CD8-positive, alpha-beta memory T cell (primary cell): ENCODE results near the gene CLCN2. TPM values are rescaled to one million over a fixed set of nuclear protein-coding genes. Genes with fewer than 3 reads are reported as not detected.
A peak's percentile ranks its signal among the peaks of the same experiment; 100 is the strongest.

Experiments used
- CTCF ChIA-PET: fragments of 350-600 bp; sonication (Branson Sonifier 250); formaldehyde crosslinking; loops from one replicate; lab custom pipeline; 2021; ENCODE audit warnings: antibody characterized with exemption; lab: Charles Lee
- POLR2A ChIA-PET: fragments of 350-600 bp; sonication (Branson Sonifier 250); formaldehyde crosslinking; loops from one replicate; lab custom pipeline; 2021; ENCODE audit warnings: antibody characterized with exemption; lab: Charles Lee
- DNase-seq, 5 donors: peaks; one replicate each; pipeline versions ENCODE4 v3.0.0 to v3.0.0-alpha.2; 2020 to 2022; ENCODE audit warnings: mixed read lengths in 1 of 5
- H3K27ac ChIP-seq: one replicate; pipeline ENCODE4 v1.7.0; 2013; ENCODE audit warnings: low read depth, mild to moderate bottlenecking, low read length, moderate library complexity
- H3K27me3 ChIP-seq: 2 replicates; pipeline ENCODE4 v1.7.0; 2013; ENCODE audit warnings: low read length, mild to moderate bottlenecking; ENCODE audit not compliant: insufficient read depth, poor library complexity, severe bottlenecking
- H3K36me3 ChIP-seq: 2 replicates; pipeline ENCODE4 v1.7.0; 2013; ENCODE audit warnings: mild to moderate bottlenecking, low read length, moderate library complexity; ENCODE audit not compliant: insufficient read depth
- H3K4me1 ChIP-seq: 2 replicates; pipeline ENCODE4 v1.7.0; 2013; ENCODE audit warnings: mild to moderate bottlenecking, low read length, moderate library complexity; ENCODE audit not compliant: insufficient read depth
- H3K4me3 ChIP-seq: 2 replicates; pipeline ENCODE4 v1.7.0; 2013; ENCODE audit warnings: mild to moderate bottlenecking, low read length
- H3K9me3 ChIP-seq: 2 replicates; pipeline ENCODE4 v1.7.0; 2013; ENCODE audit warnings: mild to moderate bottlenecking, low read length
- H3K27ac Mint-ChIP-seq, 8 donors: one replicate each; pipeline ENCODE4 v1.8.0; 2020 to 2021; ENCODE audit warnings: mixed read lengths in 8 of 8, mild to moderate bottlenecking in 6 of 8, inconsistent platforms in 3 of 8, moderate library complexity in 3 of 8
- H3K27me3 Mint-ChIP-seq, 2 donors: one replicate each; pipeline ENCODE4 v1.8.0; 2020 to 2021; ENCODE audit warnings: mixed read lengths in 2 of 2, mild to moderate bottlenecking in 1 of 2, moderate library complexity in 1 of 2
- H3K36me3 Mint-ChIP-seq, 3 donors: one replicate each; pipeline ENCODE4 v1.8.0; 2020 to 2021; ENCODE audit warnings: mixed read lengths in 3 of 3, inconsistent platforms in 1 of 3, mild to moderate bottlenecking in 1 of 3
- H3K4me1 Mint-ChIP-seq, 3 donors: one replicate each; pipeline ENCODE4 v1.8.0; 2020 to 2021; ENCODE audit warnings: mixed read lengths in 3 of 3, inconsistent platforms in 1 of 3, mild to moderate bottlenecking in 1 of 3
- H3K4me3 Mint-ChIP-seq, 7 donors: one replicate each; pipeline ENCODE4 v1.8.0; 2020 to 2021; ENCODE audit warnings: mixed read lengths in 7 of 7, mild to moderate bottlenecking in 6 of 7, moderate library complexity in 4 of 7, inconsistent platforms in 2 of 7
- H3K9me3 Mint-ChIP-seq, 5 donors: one replicate each; pipeline ENCODE4 v1.8.0; 2020 to 2022; ENCODE audit warnings: mixed read lengths in 5 of 5, mild to moderate bottlenecking in 3 of 5, moderate library complexity in 2 of 5, inconsistent platforms in 1 of 5
- polyA plus RNA-seq: library from polyadenylated mRNA; unstranded; fragments of 300-500 nt; fragmentation: Illumina TruSeq; gene quantifications from one replicate; pipeline ENCODE4 v1.2.3, GENCODE V29; 2021
- total RNA-seq, 2 experiments: library from RNA; stranded (reverse); gene quantifications; one replicate each; pipeline ENCODE4 v1.2.3, GENCODE V29; 2021

CLCN2 gene
- total and polyA plus RNA-seq, 3 experiments from 2014 or later, result 0.54 to 7.3 (median 6.3) TPM

DNA sequence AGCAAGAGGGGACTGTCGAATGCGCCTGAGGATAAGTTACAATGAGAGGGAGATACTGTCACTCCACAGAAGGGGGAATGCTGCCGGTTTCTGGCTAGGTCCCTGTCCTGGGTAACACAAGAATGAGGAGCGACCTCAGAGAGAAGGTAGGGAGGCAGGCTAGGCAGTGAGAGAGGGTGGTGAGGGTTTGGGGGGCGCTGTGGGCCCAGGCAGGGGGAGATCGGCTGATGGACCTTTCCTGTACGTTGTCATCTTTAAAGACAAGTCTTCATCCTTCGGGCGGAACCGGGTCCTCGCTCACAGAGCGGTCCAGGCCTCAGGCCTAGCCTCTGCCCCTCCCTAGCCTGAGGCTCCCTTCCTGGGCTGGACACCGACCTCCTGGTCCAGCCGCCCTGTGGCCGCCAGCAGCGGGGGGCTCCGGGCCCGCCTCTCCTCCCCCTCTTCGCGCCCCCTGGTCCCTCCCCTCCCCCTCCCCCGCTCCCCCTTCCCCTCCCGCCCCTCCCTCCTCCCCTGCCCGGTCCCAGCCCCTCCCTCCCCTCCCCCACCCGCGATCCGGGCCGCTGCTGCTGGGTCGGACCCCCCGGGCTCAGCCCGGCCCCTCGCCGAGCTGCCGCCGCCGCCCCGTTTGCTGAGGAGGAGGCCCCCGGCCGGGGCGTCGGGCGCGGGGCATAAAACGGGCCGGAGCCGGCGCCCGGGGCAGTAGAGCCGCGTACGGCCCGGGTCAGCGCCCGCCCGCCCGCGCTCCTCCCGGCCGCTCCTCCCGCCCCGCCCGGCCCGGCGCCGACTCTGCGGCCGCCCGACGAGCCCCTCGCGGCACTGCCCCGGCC is 18.2 kb upstream of the CLCN2 start, which contains the start of gene CHRD:
CHRD (plus strand) TSS at position 697 of the 827 bp plus-strand sequence. CDS start 265 bp downstream, outside the sequence.
- Mint-ChIP-seq H3K9me3 (no peaks in the 10 kb centered on the region), H3K4me3 (peak within 1 kb of the TSS; percentile 74 to 88 (median 78)), H3K36me3 (peaks cover 0 to 2% (median 0%) of the 10 kb centered on the region in 3 donors), H3K27ac (no peak within 1 kb of the TSS), H3K27me3 (peaks cover 48 to 76% of the 10 kb centered on the region in 2 donors), H3K4me1 (peaks cover 5 to 21% (median 9%) of the 10 kb centered on the region in 3 donors)
- ChIA-PET CTCF (interaction anchor here (1.2 to 1.5 kb wide), 2 partner anchors 8 to 16 kb away, joined by 5 read pairs; no protein-coding TSS in a partner anchor), POLR2A (no interaction called here)
- H3K27ac ChIP-seq, result no peak within 1 kb of the TSS
- no peak for DNase-seq
- H3K27me3 ChIP-seq, result peaks cover 33% of the 10 kb centered on the region
- H3K36me3 ChIP-seq, result no peaks in the 10 kb centered on the region
- H3K9me3 ChIP-seq, result no peaks in the 10 kb centered on the region
- H3K4me3 ChIP-seq, result peak within 1 kb of the TSS; percentile 51
- peaks cover 10% of the 10 kb centered on the region for H3K4me1 ChIP-seq

DNA sequence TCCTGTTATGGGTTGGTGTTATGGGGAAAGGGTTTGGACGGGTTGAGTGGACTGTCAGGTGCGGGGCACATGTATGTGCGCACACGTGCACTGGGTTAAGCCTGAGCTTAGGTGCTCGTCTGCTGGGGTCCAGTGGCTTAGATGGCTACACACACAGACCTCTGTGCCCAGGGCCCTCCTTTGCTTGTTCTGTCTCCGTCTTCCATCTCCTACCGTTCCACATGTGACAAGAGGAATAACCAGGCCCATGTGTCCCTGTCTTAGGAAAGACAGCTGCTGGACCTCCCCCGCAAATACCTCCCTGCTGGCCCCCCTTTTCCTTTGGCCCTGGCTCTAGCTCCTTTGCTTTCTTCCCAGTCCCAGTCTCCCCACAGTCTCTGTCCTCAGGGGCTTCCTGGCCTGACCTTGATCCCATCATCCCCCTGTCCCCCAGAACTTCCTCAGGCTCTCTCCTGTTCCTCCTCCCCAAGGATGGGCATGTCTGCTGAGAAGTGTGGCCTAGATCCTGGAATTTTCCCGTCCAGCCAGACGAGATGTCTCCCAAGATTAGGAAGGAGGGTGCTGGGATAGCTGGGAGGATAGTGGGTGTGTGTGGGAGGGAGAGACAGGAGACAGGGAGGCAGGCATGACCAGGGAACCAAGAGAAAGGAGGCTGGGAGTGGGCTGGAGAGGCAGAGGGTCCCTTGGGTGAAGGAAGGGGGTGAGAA is 17.4 kb upstream of the CLCN2 start:
- POLR2A ChIA-PET, result no interaction called here
- Mint-ChIP-seq H3K4me3 (peak overlapping the region; percentile 68 to 88 (median 71)), H3K4me1 (peaks cover 5 to 21% (median 9%) of the 10 kb centered on the region in 3 donors), H3K9me3 (no peaks in the 10 kb centered on the region), H3K36me3 (peaks cover 0 to 2% (median 0%) of the 10 kb centered on the region in 3 donors), H3K27ac (no peak overlapping the region), H3K27me3 (peaks cover 46 to 72% of the 10 kb centered on the region in 2 donors)
- H3K4me3 ChIP-seq, result no peak overlapping the region
- peaks cover 10% of the 10 kb centered on the region for H3K4me1 ChIP-seq
- H3K36me3 ChIP-seq, result no peaks in the 10 kb centered on the region
- no peak for DNase-seq
- no peaks in the 10 kb centered on the region for H3K9me3 ChIP-seq
- no peak overlapping the region for H3K27ac ChIP-seq
- CTCF ChIA-PET, result no interaction called here
- H3K27me3 ChIP-seq, result peaks cover 33% of the 10 kb centered on the region

DNA sequence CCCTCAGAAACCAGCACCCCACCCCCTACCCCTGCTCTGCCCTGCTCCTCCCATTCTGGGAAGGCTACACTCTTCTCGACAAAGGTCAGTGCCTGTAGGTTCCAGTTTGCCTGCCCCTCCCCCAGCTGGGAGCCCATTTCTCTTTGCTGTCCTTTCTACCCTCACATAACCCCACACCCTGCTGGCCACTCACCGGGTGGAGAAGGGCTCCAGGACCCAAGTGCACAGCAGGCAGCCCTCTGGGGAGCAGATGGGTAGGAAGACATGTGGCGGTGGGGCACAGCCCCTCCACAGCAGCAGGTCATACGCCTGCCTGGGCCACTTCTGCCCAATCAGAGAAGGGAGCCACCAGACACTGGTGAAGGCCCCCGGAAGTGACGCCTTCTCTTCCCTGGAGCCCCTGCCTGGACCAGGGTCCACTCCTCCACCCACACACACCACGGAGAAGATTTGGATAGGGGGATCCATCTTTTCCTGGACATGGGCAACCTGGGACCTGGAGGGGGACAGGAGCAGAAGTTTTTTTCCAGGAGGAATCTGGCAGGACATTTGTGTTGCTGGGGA is 16.6 kb upstream of the CLCN2 start, which contains the start of gene THPO:
THPO (minus strand) TSS at position 326 of the 564 bp plus-strand sequence. CDS start 1,948 bp downstream, outside the sequence.
- Mint-ChIP-seq H3K27me3 (peaks cover 40 to 68% of the 10 kb centered on the region in 2 donors), H3K9me3 (no peaks in the 10 kb centered on the region), H3K4me3 (peak within 1 kb of the TSS; percentile 68 to 88 (median 71)), H3K27ac (no peak within 1 kb of the TSS), H3K36me3 (peaks cover 0 to 2% (median 0%) of the 10 kb centered on the region in 3 donors), H3K4me1 (peaks cover 5 to 21% (median 9%) of the 10 kb centered on the region in 3 donors)
- H3K9me3 ChIP-seq, result no peaks in the 10 kb centered on the region
- ChIA-PET CTCF (interaction anchor here (0.5 to 1.5 kb wide), 2 partner anchors 24 to 95 kb away, joined by 3 to 4 read pairs; no protein-coding TSS in a partner anchor), POLR2A (no interaction called here)
- H3K4me1 ChIP-seq, result peaks cover 10% of the 10 kb centered on the region
- no peak within 1 kb of the TSS for H3K27ac ChIP-seq
- no peak for DNase-seq
- no peaks in the 10 kb centered on the region for H3K36me3 ChIP-seq
- H3K27me3 ChIP-seq, result peaks cover 33% of the 10 kb centered on the region
- H3K4me3 ChIP-seq, result no peak within 1 kb of the TSS

DNA sequence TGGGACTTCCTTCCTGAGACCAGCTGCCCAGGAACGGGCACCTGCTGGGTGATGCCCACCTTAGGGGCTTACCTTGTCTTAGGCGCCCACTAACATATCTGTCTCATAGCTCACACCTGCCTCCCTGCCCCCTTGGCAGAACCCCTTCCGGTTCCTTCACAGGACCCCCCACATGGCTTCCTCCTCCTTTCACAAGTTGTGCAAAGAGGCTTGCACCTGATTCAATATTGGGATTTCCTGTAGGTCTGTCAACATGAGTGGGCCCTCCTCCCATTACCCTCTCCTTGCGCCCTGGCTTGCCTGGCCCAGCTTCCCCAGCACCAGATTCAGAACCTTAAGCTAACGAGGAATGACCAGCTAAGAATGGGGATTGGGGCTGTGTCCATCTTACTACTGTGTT is 16.0 kb upstream of the CLCN2 start:
- no peak for DNase-seq
- H3K4me1 Mint-ChIP-seq, result peaks cover 5 to 21% (median 9%) of the 10 kb centered on the region in 3 donors
- H3K27me3 Mint-ChIP-seq, result peaks cover 34 to 62% of the 10 kb centered on the region in 2 donors
- no peak overlapping the region for H3K27ac ChIP-seq
- no peaks in the 10 kb centered on the region for H3K36me3 ChIP-seq
- peaks cover 0 to 2% (median 0%) of the 10 kb centered on the region in 3 donors for H3K36me3 Mint-ChIP-seq
- H3K9me3 ChIP-seq, result no peaks in the 10 kb centered on the region
- H3K27ac Mint-ChIP-seq, result no peak overlapping the region
- ChIA-PET CTCF (interaction anchor here (0.5 to 1.5 kb wide), 2 partner anchors 23 to 95 kb away, joined by 3 to 4 read pairs; no protein-coding TSS in a partner anchor), POLR2A (no interaction called here)
- no peak overlapping the region for H3K4me3 ChIP-seq
- H3K4me1 ChIP-seq, result peaks cover 10% of the 10 kb centered on the region
- H3K4me3 Mint-ChIP-seq, result no peak overlapping the region
- no peaks in the 10 kb centered on the region for H3K9me3 Mint-ChIP-seq
- peaks cover 30% of the 10 kb centered on the region for H3K27me3 ChIP-seq

DNA sequence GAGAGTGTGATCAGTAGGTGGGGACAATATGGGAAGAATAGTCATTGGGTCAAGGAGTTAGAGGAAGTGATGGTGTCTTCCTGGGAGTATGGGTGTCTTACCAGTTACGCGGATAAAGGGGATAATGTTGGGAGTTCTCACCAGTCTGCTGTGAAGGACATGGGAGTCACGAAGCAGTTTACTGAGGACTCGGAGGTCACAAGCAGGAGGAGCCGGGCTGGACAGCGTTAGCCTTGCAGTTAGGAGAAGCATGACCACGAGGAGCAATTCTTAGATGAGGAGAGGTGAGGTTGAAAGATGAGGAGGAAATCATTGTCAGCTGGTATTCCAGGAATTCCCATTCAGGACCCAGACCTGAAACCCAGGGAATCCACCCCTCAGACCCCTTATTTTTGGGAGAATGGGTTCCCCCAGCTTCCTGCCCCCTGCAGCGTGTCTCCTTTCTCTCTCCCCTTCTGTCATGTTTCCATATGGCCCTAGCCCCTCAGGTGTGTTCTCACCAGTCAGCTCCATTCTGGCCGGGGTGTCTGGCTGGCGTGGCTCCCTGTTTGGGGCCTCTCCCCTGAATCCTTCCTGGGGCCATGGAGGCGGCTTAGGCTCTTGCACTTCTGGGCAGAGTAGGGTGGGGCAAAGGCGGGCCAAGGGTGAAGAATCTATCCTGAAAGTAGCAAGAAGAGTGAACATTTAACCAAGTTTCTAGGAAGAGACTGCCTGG is 14.5 kb upstream of the CLCN2 start:
- ChIA-PET POLR2A (no interaction called here), CTCF (interaction anchor here (1.0 to 1.5 kb wide), 2 partner anchors 22 to 138 kb away, joined by 4 read pairs; no protein-coding TSS in a partner anchor)
- peaks cover 0 to 2% (median 0%) of the 10 kb centered on the region in 3 donors for H3K36me3 Mint-ChIP-seq
- H3K27me3 Mint-ChIP-seq, result peaks cover 27 to 48% of the 10 kb centered on the region in 2 donors
- H3K9me3 Mint-ChIP-seq, result no peaks in the 10 kb centered on the region
- Histone ChIP-seq H3K36me3 (no peaks in the 10 kb centered on the region), H3K4me1 (peaks cover 3% of the 10 kb centered on the region), H3K27ac (no peak overlapping the region), H3K27me3 (peaks cover 16% of the 10 kb centered on the region), H3K9me3 (no peaks in the 10 kb centered on the region), H3K4me3 (no peak overlapping the region)
- peaks cover 7 to 14% (median 8%) of the 10 kb centered on the region in 3 donors for H3K4me1 Mint-ChIP-seq
- H3K4me3 Mint-ChIP-seq, result no peak overlapping the region
- H3K27ac Mint-ChIP-seq, result no peak overlapping the region
- no peak for DNase-seq

DNA sequence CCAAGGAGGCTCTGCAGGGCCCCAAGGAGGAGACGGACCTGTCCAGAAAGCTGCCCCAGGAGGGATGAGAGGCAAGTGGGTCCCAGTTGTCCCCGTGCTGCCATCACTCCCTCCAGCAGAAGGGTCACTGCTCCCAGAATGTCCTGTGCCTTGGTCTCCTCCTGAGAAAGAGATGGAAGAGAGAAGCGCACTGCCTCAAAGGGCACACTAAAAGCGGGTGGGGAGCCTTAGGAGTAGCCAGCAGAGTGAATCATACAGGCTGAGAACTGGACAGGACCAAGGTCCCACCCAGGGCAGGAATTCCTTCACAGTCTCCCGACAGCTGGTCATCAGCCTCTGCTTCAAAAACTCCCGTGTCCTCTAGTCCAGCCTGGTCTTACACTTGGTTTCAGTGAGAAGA is 12.0 kb upstream of the CLCN2 start:
- Histone ChIP-seq H3K4me3 (no peak overlapping the region), H3K4me1 (no peaks in the 10 kb centered on the region), H3K36me3 (peaks cover 5% of the 10 kb centered on the region), H3K27ac (no peak overlapping the region), H3K27me3 (peaks cover 2% of the 10 kb centered on the region), H3K9me3 (no peaks in the 10 kb centered on the region)
- CTCF ChIA-PET, result interaction anchor here (2.9 kb wide), 1 partner anchor 140 kb away, joined by 22 read pairs; no protein-coding TSS in a partner anchor
- POLR2A ChIA-PET, result no interaction called here
- H3K27ac Mint-ChIP-seq, result no peak overlapping the region
- H3K9me3 Mint-ChIP-seq, result no peaks in the 10 kb centered on the region
- peaks cover 4 to 5% (median 4%) of the 10 kb centered on the region in 3 donors for H3K4me1 Mint-ChIP-seq
- H3K27me3 Mint-ChIP-seq, result peaks cover 14 to 35% of the 10 kb centered on the region in 2 donors
- DNase-seq, result no peak
- no peak overlapping the region for H3K4me3 Mint-ChIP-seq
- H3K36me3 Mint-ChIP-seq, result peaks cover 0 to 15% (median 3%) of the 10 kb centered on the region in 3 donors

DNA sequence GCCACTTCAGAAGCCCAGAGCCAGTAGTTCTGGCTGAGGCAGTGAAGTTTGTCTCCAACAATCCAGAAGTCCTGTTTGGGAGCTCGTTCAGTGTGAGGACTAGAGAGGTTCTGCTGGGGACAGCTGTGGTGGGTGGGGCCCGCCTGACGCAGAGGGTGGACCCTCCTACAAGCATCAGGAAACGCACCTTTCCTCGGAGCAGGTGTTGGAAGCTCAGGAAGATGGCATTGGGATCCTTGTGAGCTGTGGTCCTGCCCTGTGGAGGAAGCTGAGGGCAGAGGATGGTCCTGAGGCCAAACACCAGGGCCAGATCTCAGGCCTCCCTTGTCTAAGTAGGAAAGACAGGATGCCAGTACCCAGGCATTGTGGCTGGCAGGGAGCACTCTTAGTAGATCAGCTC is 11.5 kb upstream of the CLCN2 start:
- H3K9me3 ChIP-seq, result no peaks in the 10 kb centered on the region
- H3K4me1 ChIP-seq, result no peaks in the 10 kb centered on the region
- no peak overlapping the region for H3K4me3 ChIP-seq
- ChIA-PET POLR2A (no interaction called here), CTCF (interaction anchor here (1.3 to 2.9 kb wide), 4 partner anchors 12 to 169 kb away, joined by 5 to 22 read pairs (median 18); partner anchors contain the start of genes CLCN2 and POLR2H)
- Mint-ChIP-seq H3K4me1 (peaks cover 4 to 5% (median 4%) of the 10 kb centered on the region in 3 donors), H3K27me3 (peaks cover 10 to 30% of the 10 kb centered on the region in 2 donors), H3K27ac (no peak overlapping the region), H3K9me3 (no peaks in the 10 kb centered on the region), H3K4me3 (no peak overlapping the region), H3K36me3 (peaks cover 0 to 20% (median 3%) of the 10 kb centered on the region in 3 donors)
- no peak for DNase-seq
- H3K27ac ChIP-seq, result no peak overlapping the region
- H3K36me3 ChIP-seq, result peaks cover 5% of the 10 kb centered on the region
- H3K27me3 ChIP-seq, result no peaks in the 10 kb centered on the region
